ENCODE results near the gene STK38. TPM values are rescaled to one million over a fixed set of nuclear protein-coding genes. Genes with fewer than 3 reads are reported as not detected.
"Not testable (repeated sequence)": the region's sequence is repeated elsewhere in the genome, so short reads cannot be mapped to it uniquely, and the experiment has no call there.

Gene STK38
- total RNA-seq, 1 donor from 2014 or later, result 26.8 TPM

DNA sequence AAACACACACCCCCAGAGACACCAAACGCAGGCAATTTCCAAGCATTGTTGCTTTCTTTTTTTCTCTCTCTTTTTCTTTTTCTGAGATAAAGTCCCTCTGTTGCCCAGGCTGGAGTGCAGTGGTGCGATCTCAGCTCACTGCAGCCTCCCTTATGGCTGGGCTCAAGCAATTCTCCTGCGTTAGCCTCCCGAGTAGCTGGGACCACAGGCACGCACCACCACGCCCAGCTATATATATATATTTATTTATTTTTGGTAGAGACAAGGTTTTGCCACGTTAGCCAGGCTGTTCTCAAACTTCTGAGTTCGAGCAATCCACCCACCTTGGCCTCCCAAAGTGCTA is 32.9 kb upstream of the STK38 start:
- peak overlapping the region; percentile 24 for H3K4me3 Mint-ChIP-seq
- H3K27ac Mint-ChIP-seq (ENCODE audit: unreplicated experiment), result peak overlapping the region; percentile 95

DNA sequence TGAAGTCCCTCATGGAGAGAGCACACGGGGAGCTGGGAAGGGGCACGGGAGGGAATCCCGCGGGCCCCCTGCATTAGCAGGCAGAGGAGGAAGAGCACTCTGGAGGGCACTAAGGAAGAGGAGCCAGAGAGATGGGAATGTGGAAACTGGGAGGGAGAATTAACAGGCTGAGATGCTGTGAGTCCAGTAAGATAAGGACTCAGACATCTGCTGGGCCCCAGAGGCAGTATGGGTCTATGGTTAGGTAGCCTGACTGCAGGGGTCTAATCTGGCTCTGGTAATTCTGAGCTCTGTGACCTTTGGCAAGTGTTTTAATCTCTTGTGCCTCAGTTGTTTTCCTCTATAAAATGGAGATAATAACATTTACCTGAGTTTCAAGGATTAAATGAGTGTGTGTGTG is 31.2 kb upstream of the STK38 start:
- peaks cover 20% of the 10 kb centered on the region for H3K4me1 Mint-ChIP-seq
- no peaks in the 10 kb centered on the region for H3K36me3 Mint-ChIP-seq (ENCODE audit: low read depth)
- no peak for TF ChIP-seq CTCF (conservative IDR thresholded peaks at IDR 0.05)
- H3K27me3 Mint-ChIP-seq (ENCODE audit: low read depth), result no peaks in the 10 kb centered on the region
- peak overlapping the region; percentile 84 for H3K27ac Mint-ChIP-seq (ENCODE audit: unreplicated experiment)
- no peaks in the 10 kb centered on the region for H3K9me3 Mint-ChIP-seq
- DNase-seq (ENCODE audit: low read depth, low spot score), result no peak
- peak overlapping the region; percentile 21 for H3K4me3 Mint-ChIP-seq

More for the DNA sequence above, 32.9 kb upstream of the STK38 start:
- no peaks in the 10 kb centered on the region for H3K9me3 Mint-ChIP-seq
- no peak for TF ChIP-seq CTCF (conservative IDR thresholded peaks at IDR 0.05)
- H3K36me3 Mint-ChIP-seq (ENCODE audit: low read depth), result no peaks in the 10 kb centered on the region
- H3K27me3 Mint-ChIP-seq (ENCODE audit: low read depth), result no peaks in the 10 kb centered on the region
- peaks cover 20% of the 10 kb centered on the region for H3K4me1 Mint-ChIP-seq
- no peak for DNase-seq (ENCODE audit: low read depth, low spot score)

DNA sequence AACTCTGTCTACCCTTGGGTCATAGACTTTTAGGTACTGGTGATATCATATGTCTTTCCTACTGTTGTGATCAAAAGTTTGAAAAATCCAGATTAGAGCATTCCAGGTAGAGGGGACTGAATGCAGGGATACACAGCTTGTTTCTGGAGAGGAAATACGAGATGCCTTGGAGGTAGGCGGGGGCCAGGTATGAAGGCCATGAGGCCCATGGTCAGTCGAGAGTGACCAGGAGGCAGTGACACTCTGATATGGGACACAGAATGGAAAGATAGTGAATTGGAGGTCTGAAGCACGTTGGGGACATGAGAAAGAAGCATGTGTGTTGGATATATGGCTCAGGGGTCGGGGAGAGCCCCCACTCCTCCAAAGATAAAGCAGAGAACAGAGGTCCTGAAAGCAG is 30.8 kb upstream of the STK38 start:
- H3K27me3 Mint-ChIP-seq (ENCODE audit: low read depth), result no peaks in the 10 kb centered on the region
- H3K4me1 Mint-ChIP-seq, result peaks cover 20% of the 10 kb centered on the region
- H3K9me3 Mint-ChIP-seq, result no peaks in the 10 kb centered on the region
- H3K4me3 Mint-ChIP-seq, result peak overlapping the region; percentile 21
- DNase-seq (ENCODE audit: low read depth, low spot score), result no peak
- no peak for TF ChIP-seq CTCF (conservative IDR thresholded peaks at IDR 0.05)
- no peak overlapping the region for H3K27ac Mint-ChIP-seq (ENCODE audit: unreplicated experiment)
- no peaks in the 10 kb centered on the region for H3K36me3 Mint-ChIP-seq (ENCODE audit: low read depth)

GRCh38 chr6:36577301-36577700 is 30.0 kb upstream of the STK38 start:
- Mint-ChIP-seq H3K4me3 (no peak overlapping the region), H3K9me3 (no peaks in the 10 kb centered on the region), H3K27ac (ENCODE audit: unreplicated experiment) (peak overlapping the region; percentile 12), H3K36me3 (ENCODE audit: low read depth) (no peaks in the 10 kb centered on the region), H3K4me1 (peaks cover 20% of the 10 kb centered on the region), H3K27me3 (ENCODE audit: low read depth) (no peaks in the 10 kb centered on the region)
- DNase-seq (ENCODE audit: low read depth, low spot score), result no peak
- TF ChIP-seq CTCF (conservative IDR thresholded peaks at IDR 0.05), result no peak

DNA sequence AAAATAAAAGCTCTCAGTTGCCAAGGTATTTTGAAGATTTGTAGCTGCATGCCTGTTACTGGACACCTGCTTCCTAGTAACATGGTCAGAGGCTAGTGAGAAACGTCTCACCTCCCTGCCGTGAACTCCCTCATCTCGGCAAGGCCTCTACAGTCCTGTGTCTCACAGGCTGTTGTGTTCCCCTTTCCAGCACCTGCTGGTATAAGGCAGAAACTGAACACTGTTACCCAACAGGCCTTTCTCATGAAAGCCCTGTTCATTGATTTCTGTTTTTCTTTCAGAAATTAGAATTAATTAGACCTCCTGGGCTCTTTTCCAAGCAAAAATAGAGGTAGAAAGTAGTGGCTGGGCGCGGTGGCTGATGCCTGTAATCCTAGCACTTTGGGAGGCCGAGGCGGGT is 29.3 kb upstream of the STK38 start:
- no peaks in the 10 kb centered on the region for H3K9me3 Mint-ChIP-seq
- H3K27ac Mint-ChIP-seq (ENCODE audit: unreplicated experiment), result no peak overlapping the region
- TF ChIP-seq CTCF (conservative IDR thresholded peaks at IDR 0.05), result no peak
- peaks cover 20% of the 10 kb centered on the region for H3K4me1 Mint-ChIP-seq
- H3K4me3 Mint-ChIP-seq, result no peak overlapping the region
- no peak for DNase-seq (ENCODE audit: low read depth, low spot score)
- H3K27me3 Mint-ChIP-seq (ENCODE audit: low read depth), result no peaks in the 10 kb centered on the region
- no peaks in the 10 kb centered on the region for H3K36me3 Mint-ChIP-seq (ENCODE audit: low read depth)

- no peak overlapping the region for H3K4me3 Mint-ChIP-seq
- no peak for TF ChIP-seq CTCF (conservative IDR thresholded peaks at IDR 0.05)
- no peaks in the 10 kb centered on the region for H3K27me3 Mint-ChIP-seq (ENCODE audit: low read depth)
- H3K9me3 Mint-ChIP-seq, result no peaks in the 10 kb centered on the region
- peaks cover 15% of the 10 kb centered on the region for H3K4me1 Mint-ChIP-seq
- H3K36me3 Mint-ChIP-seq (ENCODE audit: low read depth), result no peaks in the 10 kb centered on the region
- DNase-seq (ENCODE audit: low read depth, low spot score), result no peak
- H3K27ac Mint-ChIP-seq (ENCODE audit: unreplicated experiment), result no peak overlapping the region
Observed at GRCh38 chr6:36574679-36575078, 27.4 kb upstream of the STK38 start.

DNA sequence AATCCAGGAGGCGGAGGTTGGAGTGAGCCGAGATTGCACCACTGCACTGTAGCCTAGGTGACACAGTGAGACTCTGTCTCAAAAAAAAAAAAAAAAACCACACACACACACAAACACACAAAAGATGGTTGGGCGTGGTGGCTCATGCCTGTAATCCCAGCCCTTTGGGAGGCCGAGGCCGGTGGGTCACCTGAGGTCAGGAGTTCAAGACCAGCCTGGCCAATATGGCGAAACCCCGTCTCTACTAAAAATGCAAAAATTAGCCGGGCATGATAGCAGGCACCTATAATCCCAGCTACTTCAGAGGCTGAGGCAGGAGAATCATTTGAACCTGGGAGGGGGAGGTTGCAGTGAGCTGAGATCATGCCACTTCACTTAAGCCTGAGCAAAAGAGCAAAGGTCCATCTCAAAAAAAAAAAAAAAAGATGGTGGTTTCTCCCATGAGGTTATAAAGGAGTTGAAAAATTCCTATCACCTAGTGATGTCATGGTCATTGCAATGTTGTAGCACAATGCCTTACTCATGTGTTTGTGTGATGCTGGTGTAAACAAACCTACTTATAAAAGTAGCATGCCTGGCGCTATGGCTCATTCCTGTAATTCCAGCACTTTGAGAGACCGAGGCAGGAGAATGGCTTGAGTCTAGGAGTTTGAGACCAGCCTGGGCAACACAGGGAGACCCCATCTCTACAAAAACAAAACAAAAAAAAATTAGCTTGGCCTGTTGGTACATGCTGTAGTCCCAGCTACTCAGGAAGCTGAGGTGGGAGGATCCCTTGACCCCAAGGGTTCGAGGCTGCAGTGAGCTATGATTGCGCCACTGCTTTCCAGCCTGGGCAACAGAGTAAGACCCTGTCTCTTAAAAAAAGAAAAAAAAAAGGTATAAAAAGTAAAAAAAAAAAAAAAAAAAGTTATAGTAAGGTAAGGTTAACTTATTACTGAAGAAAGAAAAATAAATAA is 25.4 kb upstream of the STK38 start:
- H3K36me3 Mint-ChIP-seq (ENCODE audit: low read depth); DNase-seq (ENCODE audit: low read depth, low spot score); H3K27me3 Mint-ChIP-seq (ENCODE audit: low read depth); H3K27ac Mint-ChIP-seq (ENCODE audit: unreplicated experiment); H3K4me3 Mint-ChIP-seq; H3K9me3 Mint-ChIP-seq; H3K4me1 Mint-ChIP-seq: not testable (repeated sequence)
